Stomach (tissue), 4 donors: ENCODE data around the gene GRIK5.

ENCODE experiments used
- POLR2A ChIP-seq, 4 donors: fragments of 450-650 bp; IDR thresholded peaks; one replicate each; pipeline ENCODE4 v1.6.1; 2016; ENCODE audit warnings: antibody characterized with exemption in 4 of 4, control low read depth in 2 of 4, mild to moderate bottlenecking in 1 of 4, moderate library complexity in 1 of 4
- TF ChIP-seq, protein P1 (sequence below), 7 experiments: fragments of 450-650 bp in 4 of 7; fragments of 200-600 bp in 3 of 7; sonication (generic) in 3 of 7; IDR thresholded peaks; one replicate each; pipeline ENCODE4 v1.5.1; 2016 to 2019; ENCODE audit warnings: antibody characterized with exemption in 7 of 7, control low read depth in 2 of 7, mild to moderate bottlenecking in 1 of 7

DNA sequence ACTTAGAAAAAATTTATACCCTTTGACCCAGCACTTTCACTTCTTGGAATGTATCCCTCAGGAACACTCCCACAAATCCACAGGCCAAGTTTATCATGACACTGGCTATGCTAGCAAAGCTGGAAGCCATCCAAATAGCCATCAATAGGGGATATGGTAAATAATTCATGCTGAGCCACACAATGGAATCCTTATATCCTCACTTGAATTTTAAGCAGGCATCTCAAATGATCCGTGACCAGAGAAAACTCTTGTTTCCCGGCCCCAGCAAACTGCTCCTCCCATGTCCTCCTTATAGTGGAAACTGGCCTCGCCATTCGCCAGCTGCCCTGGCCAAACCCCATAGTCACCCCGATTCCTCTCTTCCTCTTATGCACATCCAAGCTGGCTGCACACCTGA is 37.6 kb downstream of the GRIK5 start:
- TF ChIP-seq POLR2A (IDR thresholded peaks at IDR 0.05), result no peak
- TF ChIP-seq, protein P1, sequence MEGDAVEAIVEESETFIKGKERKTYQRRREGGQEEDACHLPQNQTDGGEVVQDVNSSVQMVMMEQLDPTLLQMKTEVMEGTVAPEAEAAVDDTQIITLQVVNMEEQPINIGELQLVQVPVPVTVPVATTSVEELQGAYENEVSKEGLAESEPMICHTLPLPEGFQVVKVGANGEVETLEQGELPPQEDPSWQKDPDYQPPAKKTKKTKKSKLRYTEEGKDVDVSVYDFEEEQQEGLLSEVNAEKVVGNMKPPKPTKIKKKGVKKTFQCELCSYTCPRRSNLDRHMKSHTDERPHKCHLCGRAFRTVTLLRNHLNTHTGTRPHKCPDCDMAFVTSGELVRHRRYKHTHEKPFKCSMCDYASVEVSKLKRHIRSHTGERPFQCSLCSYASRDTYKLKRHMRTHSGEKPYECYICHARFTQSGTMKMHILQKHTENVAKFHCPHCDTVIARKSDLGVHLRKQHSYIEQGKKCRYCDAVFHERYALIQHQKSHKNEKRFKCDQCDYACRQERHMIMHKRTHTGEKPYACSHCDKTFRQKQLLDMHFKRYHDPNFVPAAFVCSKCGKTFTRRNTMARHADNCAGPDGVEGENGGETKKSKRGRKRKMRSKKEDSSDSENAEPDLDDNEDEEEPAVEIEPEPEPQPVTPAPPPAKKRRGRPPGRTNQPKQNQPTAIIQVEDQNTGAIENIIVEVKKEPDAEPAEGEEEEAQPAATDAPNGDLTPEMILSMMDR (IDR thresholded peaks at IDR 0.05), result no peak
